Measurements from ENCODE around the gene SYTL1. TPM values are rescaled to one million over a fixed set of nuclear protein-coding genes. Genes with fewer than 3 reads are reported as not detected.
A peak's percentile ranks its signal among the peaks of the same experiment; 100 is the strongest.

Gene SYTL1
- total and polyA plus RNA-seq, 4 experiments from 2014 or later: 99.7 to 158 (median 144) TPM

- H3K9me3 Mint-ChIP-seq: no peaks in the 10 kb centered on the region
- peak overlapping the region; percentile 49 to 88 (median 77) for H3K27ac Mint-ChIP-seq
- Histone ChIP-seq H3K27me3 (ENCODE audit: insufficient read depth, low read length) (no peaks in the 10 kb centered on the region), H3K4me1 (ENCODE audit: insufficient read depth, low read length) (peaks cover 18% of the 10 kb centered on the region), H3K36me3 (ENCODE audit: insufficient read depth, low read length) (no peaks in the 10 kb centered on the region), H3K9me3 (ENCODE audit: control insufficient read depth in 1 of 2, low read length in 2 of 2) (no peaks in the 10 kb centered on the region), H3K27ac (ENCODE audit: low read depth, low read length) (peak overlapping the region; percentile 51), H3K4me3 (ENCODE audit: low read length in 2 of 2) (peak overlapping the region; percentile 36 to 54)
- H3K4me1 Mint-ChIP-seq: peaks cover 13 to 52% (median 25%) of the 10 kb centered on the region in 4 donors
- ChIA-PET CTCF (ENCODE audit: partially characterized antibody) (interaction anchor here (0.6 to 8.4 kb wide), 13 partner anchors 10 to 68 kb away, joined by 3 to 54 read pairs (median 4); no protein-coding TSS in a partner anchor), POLR2A (ENCODE audit: partially characterized antibody) (interaction anchor here (0.5 to 3.0 kb wide), 12 partner anchors 8 to 465 kb away, joined by 3 to 25 read pairs (median 8); partner anchors contain the start of gene SYTL1)
- peak; percentile 65 to 76 (median 67) for DNase-seq
- no peaks in the 10 kb centered on the region for H3K27me3 Mint-ChIP-seq
- no peaks in the 10 kb centered on the region for H3K36me3 Mint-ChIP-seq
- intact Hi-C loops (cut with micrococcal nuclease): loop anchor here (1.0 to 2.0 kb wide), 2 partner anchors 8 to 23 kb away; no protein-coding TSS in a partner anchor
- H3K4me3 Mint-ChIP-seq: peak overlapping the region; percentile 86 to 94 (median 88)
These were observed 23.7 kb downstream of the SYTL1 start for GRCh38 chr1:27365372-27366112.

- Mint-ChIP-seq H3K27ac (peak overlapping the region in 6 of 7 donors; percentile 65 to 88 (median 82)), H3K9me3 (no peaks in the 10 kb centered on the region), H3K27me3 (no peaks in the 10 kb centered on the region), H3K36me3 (no peaks in the 10 kb centered on the region), H3K4me3 (peak overlapping the region; percentile 86 to 94 (median 88)), H3K4me1 (peaks cover 13 to 50% (median 25%) of the 10 kb centered on the region in 4 donors)
- POLR2A ChIA-PET (ENCODE audit: partially characterized antibody): interaction anchor here (0.5 to 3.0 kb wide), 12 partner anchors 9 to 464 kb away, joined by 3 to 25 read pairs (median 8); partner anchors contain the start of gene SYTL1
- DNase-seq: peak; percentile 53 to 80 (median 57)
- no peaks in the 10 kb centered on the region for H3K9me3 ChIP-seq (ENCODE audit: control insufficient read depth in 1 of 2, low read length in 2 of 2)
- H3K27me3 ChIP-seq (ENCODE audit: insufficient read depth, low read length): no peaks in the 10 kb centered on the region
- intact Hi-C loops (cut with micrococcal nuclease): no loop called here
- no peaks in the 10 kb centered on the region for H3K36me3 ChIP-seq (ENCODE audit: insufficient read depth, low read length)
- peak overlapping the region; percentile 36 to 54 for H3K4me3 ChIP-seq (ENCODE audit: low read length in 2 of 2)
- CTCF ChIA-PET (ENCODE audit: partially characterized antibody): interaction anchor here (0.6 to 8.4 kb wide), 14 partner anchors 10 to 69 kb away, joined by 3 to 54 read pairs (median 4); no protein-coding TSS in a partner anchor
- H3K27ac ChIP-seq (ENCODE audit: low read depth, low read length): peak overlapping the region; percentile 51
- peaks cover 18% of the 10 kb centered on the region for H3K4me1 ChIP-seq (ENCODE audit: insufficient read depth, low read length)
These were observed 24.2 kb downstream of the SYTL1 start for GRCh38 chr1:27366113-27366410.

- Histone ChIP-seq H3K9me3 (ENCODE audit: control insufficient read depth in 1 of 2, low read length in 2 of 2) (no peaks in the 10 kb centered on the region), H3K4me3 (ENCODE audit: low read length in 2 of 2) (peak within 1 kb of the TSS; percentile 36 to 54), H3K27me3 (ENCODE audit: insufficient read depth, low read length) (no peaks in the 10 kb centered on the region), H3K4me1 (ENCODE audit: insufficient read depth, low read length) (peaks cover 18% of the 10 kb centered on the region), H3K27ac (ENCODE audit: low read depth, low read length) (peak within 1 kb of the TSS; percentile 51), H3K36me3 (ENCODE audit: insufficient read depth, low read length) (no peaks in the 10 kb centered on the region)
- Mint-ChIP-seq H3K27ac (peak within 1 kb of the TSS; percentile 19 to 88 (median 77)), H3K27me3 (no peaks in the 10 kb centered on the region), H3K4me3 (peak within 1 kb of the TSS; percentile 86 to 94 (median 88)), H3K9me3 (no peaks in the 10 kb centered on the region), H3K4me1 (peaks cover 13 to 50% (median 25%) of the 10 kb centered on the region in 4 donors), H3K36me3 (no peaks in the 10 kb centered on the region)
- intact Hi-C loops (cut with micrococcal nuclease): no loop called here
- CTCF ChIA-PET (ENCODE audit: partially characterized antibody): interaction anchor here (0.9 to 8.4 kb wide), 12 partner anchors 11 to 190 kb away, joined by 3 to 54 read pairs (median 5); no protein-coding TSS in a partner anchor
- POLR2A ChIA-PET (ENCODE audit: partially characterized antibody): interaction anchor here (0.8 to 3.0 kb wide), 10 partner anchors 9 to 296 kb away, joined by 3 to 25 read pairs (median 10); partner anchors contain the start of gene SYTL1
- DNase-seq: peak in 4 of 5 donors; percentile 29 to 46 (median 38)
These were observed 24.8 kb downstream of the SYTL1 start, which contains the start of gene MAP3K6 for GRCh38 chr1:27366411-27367159. TSS of gene MAP3K6 (minus strand) at chr1:27366961. CDS start at chr1:27366597, 364 bp downstream.

- CTCF ChIA-PET (ENCODE audit: partially characterized antibody): interaction anchor here (0.9 to 8.4 kb wide), 11 partner anchors 9 to 190 kb away, joined by 3 to 54 read pairs (median 8); no protein-coding TSS in a partner anchor
- intact Hi-C loops (cut with micrococcal nuclease): no loop called here
- H3K9me3 ChIP-seq (ENCODE audit: control insufficient read depth in 1 of 2, low read length in 2 of 2): no peaks in the 10 kb centered on the region
- DNase-seq: no peak
- H3K36me3 Mint-ChIP-seq: no peaks in the 10 kb centered on the region
- no peaks in the 10 kb centered on the region for H3K27me3 Mint-ChIP-seq
- H3K4me3 Mint-ChIP-seq: peak overlapping the region; percentile 71 to 88 (median 80)
- peak overlapping the region in 6 of 7 donors; percentile 6 to 79 (median 52) for H3K27ac Mint-ChIP-seq
- H3K27ac ChIP-seq (ENCODE audit: low read depth, low read length): no peak overlapping the region
- H3K27me3 ChIP-seq (ENCODE audit: insufficient read depth, low read length): no peaks in the 10 kb centered on the region
- H3K4me1 Mint-ChIP-seq: peaks cover 13 to 47% (median 25%) of the 10 kb centered on the region in 4 donors
- no peaks in the 10 kb centered on the region for H3K36me3 ChIP-seq (ENCODE audit: insufficient read depth, low read length)
- H3K4me3 ChIP-seq (ENCODE audit: low read length in 2 of 2): peak overlapping the region in 1 of 2 donors; percentile 35
- H3K4me1 ChIP-seq (ENCODE audit: insufficient read depth, low read length): peaks cover 18% of the 10 kb centered on the region
- no peaks in the 10 kb centered on the region for H3K9me3 Mint-ChIP-seq
- POLR2A ChIA-PET (ENCODE audit: partially characterized antibody): interaction anchor here (2.1 to 3.0 kb wide), 5 partner anchors 10 to 44 kb away, joined by 9 to 25 read pairs (median 15); partner anchors contain the start of gene SYTL1
These were observed 25.4 kb downstream of the SYTL1 start for GRCh38 chr1:27367160-27367650.

- Histone ChIP-seq H3K27me3 (ENCODE audit: insufficient read depth, low read length) (no peaks in the 10 kb centered on the region), H3K27ac (ENCODE audit: low read depth, low read length) (no peak overlapping the region), H3K4me3 (ENCODE audit: low read length in 2 of 2) (no peak overlapping the region), H3K9me3 (ENCODE audit: control insufficient read depth in 1 of 2, low read length in 2 of 2) (no peaks in the 10 kb centered on the region), H3K36me3 (ENCODE audit: insufficient read depth, low read length) (no peaks in the 10 kb centered on the region), H3K4me1 (ENCODE audit: insufficient read depth, low read length) (peaks cover 18% of the 10 kb centered on the region)
- Mint-ChIP-seq H3K4me3 (no peak overlapping the region), H3K9me3 (no peaks in the 10 kb centered on the region), H3K27me3 (no peaks in the 10 kb centered on the region), H3K36me3 (no peaks in the 10 kb centered on the region), H3K27ac (peak overlapping the region in 2 of 7 donors; percentile 21 to 37), H3K4me1 (peaks cover 12 to 37% (median 24%) of the 10 kb centered on the region in 4 donors)
- DNase-seq: no peak
- ChIA-PET CTCF (ENCODE audit: partially characterized antibody) (interaction anchor here (0.7 to 8.4 kb wide), 7 partner anchors 11 to 75 kb away, joined by 3 to 54 read pairs (median 5); no protein-coding TSS in a partner anchor), POLR2A (ENCODE audit: partially characterized antibody) (interaction anchor here (1.4 kb wide), 1 partner anchor 12 kb away, joined by 4 read pairs; no protein-coding TSS in a partner anchor)
- intact Hi-C loops (cut with micrococcal nuclease): no loop called here
These were observed 27.2 kb downstream of the SYTL1 start for GRCh38 chr1:27368869-27369582.

- Histone ChIP-seq H3K4me1 (ENCODE audit: insufficient read depth, low read length) (peaks cover 2% of the 10 kb centered on the region), H3K27me3 (ENCODE audit: insufficient read depth, low read length) (no peaks in the 10 kb centered on the region), H3K4me3 (ENCODE audit: low read length in 2 of 2) (no peak overlapping the region), H3K27ac (ENCODE audit: low read depth, low read length) (no peak overlapping the region), H3K36me3 (ENCODE audit: insufficient read depth, low read length) (no peaks in the 10 kb centered on the region), H3K9me3 (ENCODE audit: control insufficient read depth in 1 of 2, low read length in 2 of 2) (no peaks in the 10 kb centered on the region)
- no peaks in the 10 kb centered on the region for H3K27me3 Mint-ChIP-seq
- peaks cover 0 to 12% (median 6%) of the 10 kb centered on the region in 4 donors for H3K4me1 Mint-ChIP-seq
- H3K9me3 Mint-ChIP-seq: no peaks in the 10 kb centered on the region
- intact Hi-C loops (cut with micrococcal nuclease): no loop called here
- ChIA-PET CTCF (ENCODE audit: partially characterized antibody) (interaction anchor here (0.7 to 2.0 kb wide), 6 partner anchors 15 to 91 kb away, joined by 3 to 9 read pairs (median 4); no protein-coding TSS in a partner anchor), POLR2A (ENCODE audit: partially characterized antibody) (interaction anchor here (0.6 kb wide), 1 partner anchor 412 kb away, joined by 4 read pairs; no protein-coding TSS in a partner anchor)
- H3K36me3 Mint-ChIP-seq: no peaks in the 10 kb centered on the region
- no peak for DNase-seq
- H3K27ac Mint-ChIP-seq: peak overlapping the region in 3 of 7 donors; percentile 21 to 70 (median 38)
- H3K4me3 Mint-ChIP-seq: no peak overlapping the region
These were observed 30.4 kb downstream of the SYTL1 start for GRCh38 chr1:27372022-27372807.

Data from CD4-positive, alpha-beta memory T cell (primary cell).